GM19043 (cell line): ENCODE data around the gene BPGM.

Source experiments
- ATAC-seq: cut with Tn5 transposase; IDR thresholded peaks from one replicate; pipeline ENCODE4 v1.9.1; 2021; ENCODE audit warnings: low read depth; ENCODE audit not compliant: unreplicated experiment

BPGM gene

GRCh38 chr7:134646425-134647305 is at the start of gene BPGM:
Gene BPGM, plus strand, starts transcription at chr7:134646853. Its CDS starts 14,655 bp downstream, at chr7:134661508.
- ATAC-seq: peak; percentile 98

- ATAC-seq: no peak
Measured at GRCh38 chr7:134599371-134599770, 47.3 kb upstream of the BPGM start.

- no peak for ATAC-seq
Measured at GRCh38 chr7:134601459-134601858, 45.2 kb upstream of the BPGM start.

- no peak for ATAC-seq
Measured at GRCh38 chr7:134602881-134603451, 43.7 kb upstream of the BPGM start.

GRCh38 chr7:134605978-134606923 is 40.4 kb upstream of the BPGM start:
- ATAC-seq: no peak

- no peak for ATAC-seq
Measured at GRCh38 chr7:134611611-134612151, 35.0 kb upstream of the BPGM start.

GRCh38 chr7:134612197-134612596 is 34.5 kb upstream of the BPGM start:
- no peak for ATAC-seq

GRCh38 chr7:134613623-134614347 is 32.9 kb upstream of the BPGM start:
- ATAC-seq: no peak

GRCh38 chr7:134616611-134617010 is 30.0 kb upstream of the BPGM start:
- no peak for ATAC-seq

- ATAC-seq: no peak
Measured at GRCh38 chr7:134618756-134619530, 27.7 kb upstream of the BPGM start.

GRCh38 chr7:134619627-134620331 is 26.9 kb upstream of the BPGM start:
- ATAC-seq: no peak

GRCh38 chr7:134622303-134622995 is 24.2 kb upstream of the BPGM start:
- no peak for ATAC-seq

GRCh38 chr7:134623193-134623592 is 23.5 kb upstream of the BPGM start:
- ATAC-seq: no peak

- no peak for ATAC-seq
Measured at GRCh38 chr7:134625550-134625949, 21.1 kb upstream of the BPGM start.

- ATAC-seq: no peak
Measured at GRCh38 chr7:134627109-134627774, 19.4 kb upstream of the BPGM start.

GRCh38 chr7:134627775-134628153 is 18.9 kb upstream of the BPGM start:
- ATAC-seq: no peak

- ATAC-seq: no peak
Measured at GRCh38 chr7:134629445-134629844, 17.2 kb upstream of the BPGM start.

- ATAC-seq: no peak
Measured at GRCh38 chr7:134630237-134630636, 16.4 kb upstream of the BPGM start.
